ENCODE results near the gene CIAO3. TPM values are rescaled to one million over a fixed set of nuclear protein-coding genes. Genes with fewer than 3 reads are reported as not detected.

The CIAO3 gene
- total RNA-seq, 1 donor from 2014 or later = 38.9 TPM

Other genes with a start within 250 kb of the CIAO3 start
- 60.1 TPM for gene CAPN15, start 213.3 kb downstream of the CIAO3 start, total RNA-seq
- gene PRR35, start 180.6 kb downstream of the CIAO3 start, total RNA-seq = not detected
- gene NHLRC4, start 174.0 kb downstream of the CIAO3 start, total RNA-seq = 0.36 TPM
- 65.7 TPM for gene PIGQ, start 171.0 kb downstream of the CIAO3 start, total RNA-seq
- 39.2 TPM for gene RAB40C, start 150.9 kb downstream of the CIAO3 start, total RNA-seq
- 0.65 TPM for gene WFIKKN1, start 110.0 kb downstream of the CIAO3 start, total RNA-seq
- 48.3 TPM for gene METTL26, start 104.7 kb downstream of the CIAO3 start, total RNA-seq
- gene MCRIP2, start 99.2 kb downstream of the CIAO3 start, total RNA-seq = 40.4 TPM
- 53.3 TPM for gene WDR90, start 91.6 kb downstream of the CIAO3 start, total RNA-seq
- 129 TPM for gene RHOT2, start 72.9 kb downstream of the CIAO3 start, total RNA-seq
- 2.3 TPM for gene RHBDL1, start 65.3 kb downstream of the CIAO3 start, total RNA-seq
- 118 TPM for gene STUB1, start 60.6 kb downstream of the CIAO3 start, total RNA-seq
- 63.4 TPM for gene JMJD8, start 56.7 kb downstream of the CIAO3 start, total RNA-seq
- gene WDR24, start 50.6 kb downstream of the CIAO3 start, total RNA-seq = 10.4 TPM
- gene FBXL16, start 35.2 kb downstream of the CIAO3 start, total RNA-seq = 1.3 TPM
- gene METRN, start 25.9 kb downstream of the CIAO3 start, total RNA-seq = 20.8 TPM
- 43.2 TPM for gene ANTKMT, start 19.9 kb downstream of the CIAO3 start, total RNA-seq
- gene CCDC78, start 14.6 kb downstream of the CIAO3 start, total RNA-seq = 5.3 TPM
- 7.9 TPM for gene HAGHL, start 13.9 kb downstream of the CIAO3 start, total RNA-seq
- 1.4 TPM for gene MSLN, start 19.7 kb upstream of the CIAO3 start, total RNA-seq
- 18.7 TPM for gene RPUSD1, start 47.4 kb upstream of the CIAO3 start, total RNA-seq
- gene CHTF18, start 47.6 kb upstream of the CIAO3 start, total RNA-seq = 13.3 TPM
- gene GNG13, start 59.7 kb upstream of the CIAO3 start, total RNA-seq = 0.52 TPM
- gene LMF1, start 230.0 kb upstream of the CIAO3 start, total RNA-seq = 32.1 TPM
- gene SOX8, start 240.8 kb upstream of the CIAO3 start, total RNA-seq = 0.73 TPM